Activated naive CD4-positive, alpha-beta T cell treated with anti-CD3 and anti-CD28 coated beads, Interleukin-2, amount 50 U/mL, for 16 hours (primary cell): ENCODE data around the gene ST3GAL3.
A peak's percentile ranks its signal among the peaks of the same experiment; 100 is the strongest.
"Not testable (repeated sequence)": the region's sequence is repeated elsewhere in the genome, so short reads cannot be mapped to it uniquely, and the experiment has no call there.

ENCODE experiments used
- DNase-seq: peaks from one replicate; pipeline ENCODE4 v3.0.0-alpha.2; 2020

ST3GAL3 gene

DNA sequence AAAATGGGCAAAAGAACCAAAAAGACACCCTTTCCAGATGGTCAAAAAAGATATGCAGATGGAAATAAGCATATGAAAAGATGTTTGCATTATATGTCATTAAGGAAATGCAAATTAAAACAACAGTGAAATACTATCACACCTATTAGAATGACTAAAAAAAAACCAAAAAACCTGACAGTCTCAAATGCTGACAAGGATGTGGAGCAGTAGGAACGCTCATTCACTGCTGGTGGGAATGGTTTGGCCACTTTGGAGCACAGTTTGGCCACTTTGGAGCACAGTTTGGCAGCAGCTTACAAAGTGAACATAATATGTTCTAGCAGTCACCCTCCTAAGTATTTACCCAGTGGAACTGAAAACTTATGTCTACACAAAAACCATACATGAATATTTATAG, 121.2 kb downstream of the ST3GAL3 start:
- no peak for DNase-seq

DNA sequence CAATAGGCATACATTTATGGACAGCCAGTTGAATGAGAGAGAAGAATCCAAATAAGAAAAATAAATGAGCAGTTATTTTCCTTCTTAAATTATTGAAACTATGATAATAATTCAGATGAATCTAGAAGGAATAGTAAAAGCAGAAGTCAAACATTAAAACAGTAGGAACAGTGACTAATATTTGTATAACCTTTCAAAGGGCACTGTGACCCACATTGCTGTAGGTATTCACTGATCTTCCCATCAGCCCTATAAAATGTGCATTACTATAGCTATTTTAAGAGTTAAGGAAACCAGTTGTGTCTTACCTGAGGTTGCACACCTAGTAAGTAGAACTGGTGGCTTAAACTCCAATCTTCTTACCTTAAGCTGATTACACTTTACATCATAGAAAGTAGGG, 123.5 kb downstream of the ST3GAL3 start:
- DNase-seq, result no peak

DNA sequence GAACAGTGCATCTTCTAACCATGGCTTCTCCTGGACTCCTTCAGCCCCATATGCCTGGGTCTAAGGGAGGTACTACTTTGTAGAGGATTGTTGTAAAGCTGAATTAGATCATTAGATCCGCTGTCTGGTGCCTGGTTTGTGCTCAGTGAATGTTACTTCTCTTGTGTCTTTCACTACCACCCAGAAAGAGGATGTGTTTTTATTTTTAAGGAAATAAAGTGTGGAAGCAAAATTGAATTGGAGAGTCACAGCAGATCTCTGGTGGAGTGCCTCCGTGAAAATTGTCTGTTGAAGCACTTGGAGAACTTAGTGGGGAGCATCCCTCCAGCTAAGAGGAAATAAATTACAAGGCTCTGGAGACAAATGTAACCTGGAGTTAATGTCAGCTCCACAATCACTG, 124.5 kb downstream of the ST3GAL3 start:
- no peak for DNase-seq

DNA sequence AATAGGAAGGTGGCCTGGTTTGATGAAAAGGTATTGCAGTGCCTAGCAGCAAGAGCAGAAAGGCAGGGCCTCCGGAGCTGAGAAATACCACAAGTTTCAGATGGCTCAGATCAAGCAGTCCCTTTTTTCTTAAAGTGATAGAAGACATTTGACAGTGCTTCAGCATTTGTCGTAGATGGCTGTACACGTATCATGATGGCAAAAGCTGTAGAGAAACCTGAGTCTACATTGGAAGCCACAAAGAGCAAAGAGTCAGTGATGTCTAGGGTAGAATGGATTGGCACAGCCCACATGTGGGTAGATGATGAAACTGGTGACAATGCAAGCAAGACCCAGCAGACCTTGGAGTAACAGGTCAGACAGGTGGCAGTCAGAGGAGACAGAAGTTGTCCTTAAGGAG, 124.9 kb downstream of the ST3GAL3 start:
- DNase-seq, result no peak

DNA sequence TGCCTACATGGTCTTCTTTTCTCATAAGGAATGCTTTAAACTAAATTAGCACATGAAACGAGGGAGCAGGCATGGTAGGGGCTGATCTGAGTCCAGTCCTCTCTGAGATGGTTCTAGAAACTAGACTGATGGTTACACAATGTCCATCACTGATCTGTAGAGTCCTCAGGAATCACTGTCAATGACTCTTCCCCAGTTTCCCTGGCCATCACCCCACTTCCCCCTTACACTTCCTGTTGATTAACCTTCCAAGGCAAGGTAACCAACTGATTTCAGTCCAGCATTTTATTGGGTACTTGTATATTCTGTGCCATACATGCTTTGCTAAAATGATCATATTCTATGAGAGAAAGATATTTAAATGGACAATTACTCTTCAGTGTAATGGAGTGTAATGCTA, 125.7 kb downstream of the ST3GAL3 start:
- no peak for DNase-seq

DNA sequence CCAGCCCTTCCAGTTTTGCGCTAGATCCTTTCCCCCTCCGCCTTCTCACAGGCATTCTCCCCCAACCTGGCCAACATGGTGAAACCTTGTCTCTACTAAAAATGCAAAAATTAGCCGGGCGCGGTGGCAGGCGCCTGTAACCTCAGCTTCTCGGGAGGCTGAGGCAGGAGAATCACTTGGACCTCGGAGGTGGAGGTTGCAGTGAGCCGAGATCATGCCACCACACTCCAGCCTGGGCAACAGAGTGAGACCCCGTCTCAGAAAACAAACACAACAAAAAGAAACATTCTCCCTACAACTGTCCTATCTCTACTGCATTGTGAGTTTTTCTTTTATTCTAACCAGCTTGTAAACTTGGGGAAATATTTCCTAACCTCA, 126.6 kb downstream of the ST3GAL3 start:
- not testable (repeated sequence) for DNase-seq

DNA sequence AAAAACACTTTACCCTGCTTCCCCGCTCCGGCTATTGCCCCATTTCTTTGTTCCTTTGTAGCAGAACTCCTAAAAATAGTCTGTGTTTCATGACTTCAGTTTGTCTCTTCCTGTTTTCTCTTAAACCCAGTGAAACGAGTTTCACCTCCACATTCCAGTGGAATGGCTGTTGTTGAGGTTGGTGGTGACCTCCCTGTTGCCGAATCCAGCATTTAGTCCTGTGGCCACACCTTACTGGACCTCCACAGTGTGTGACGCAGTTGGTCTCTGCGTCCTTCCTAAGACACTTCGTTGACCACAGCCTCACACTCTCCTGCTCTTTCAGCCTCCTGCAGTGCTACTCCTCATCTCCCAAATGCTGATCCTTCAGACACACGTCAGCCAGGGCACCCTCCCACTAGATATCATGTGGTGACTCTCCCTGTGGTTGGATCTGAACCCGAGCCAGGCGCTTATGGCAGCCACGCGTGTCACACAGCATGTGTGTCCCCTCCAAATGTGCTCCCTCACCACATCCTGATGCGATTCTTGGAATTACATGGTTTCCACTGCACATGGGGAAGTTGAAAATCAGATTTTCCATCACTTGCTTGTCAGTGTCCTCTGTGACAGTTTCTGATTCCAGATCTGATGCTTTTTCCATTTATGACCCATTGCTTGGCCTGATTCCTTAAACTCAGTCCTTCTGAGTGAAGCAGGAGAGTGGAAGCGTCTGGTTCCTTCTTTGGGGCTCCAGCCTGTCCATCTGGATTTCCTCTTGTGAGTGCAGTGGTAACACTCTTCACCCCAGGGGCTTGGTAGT, 127.1 kb downstream of the ST3GAL3 start:
- no peak for DNase-seq

DNA sequence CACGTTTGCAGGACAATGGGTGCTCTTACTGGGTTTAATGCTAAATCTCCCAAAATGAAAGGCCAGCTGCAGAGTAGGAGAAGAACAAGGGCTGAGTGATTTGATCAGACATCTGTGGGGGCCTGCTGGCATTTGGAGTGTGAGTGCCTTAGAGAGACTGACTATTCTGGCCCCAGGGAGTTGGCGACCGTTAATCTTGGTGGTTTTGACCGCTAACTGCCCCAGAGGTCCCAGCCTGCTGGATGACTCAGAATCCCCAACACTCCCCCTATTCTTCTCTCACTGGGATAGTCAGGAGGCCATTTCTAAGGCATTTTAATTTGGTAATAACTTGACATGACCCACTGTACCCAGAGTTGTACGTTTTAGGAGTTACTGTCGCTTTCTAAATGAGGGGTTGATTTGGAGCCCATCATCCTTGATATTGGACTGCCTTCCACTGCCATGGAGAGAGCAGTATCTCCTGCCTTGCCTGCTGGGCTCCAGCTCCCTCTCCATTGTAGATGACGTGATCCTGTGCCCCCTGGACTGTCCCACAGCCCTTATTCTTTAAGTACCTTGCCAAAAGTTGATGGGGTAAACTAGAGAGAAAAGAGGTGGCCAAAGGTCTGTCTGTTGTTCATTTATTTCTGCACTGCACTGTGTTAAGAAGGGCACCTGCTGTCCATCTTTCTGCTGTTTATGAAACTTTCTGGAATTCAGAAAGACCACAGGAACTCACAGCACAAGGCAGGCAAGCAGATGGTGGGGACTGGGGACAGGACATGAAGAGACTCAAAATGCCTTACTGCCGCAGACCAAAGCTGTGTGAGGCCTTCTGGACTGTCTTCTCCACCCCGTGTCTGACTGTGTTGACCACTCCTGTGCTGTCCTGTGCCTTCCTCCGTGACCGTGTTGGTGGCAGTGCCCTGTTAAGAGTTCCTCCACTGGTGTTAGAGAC, 128.0 kb downstream of the ST3GAL3 start:
- DNase-seq, result no peak

DNA sequence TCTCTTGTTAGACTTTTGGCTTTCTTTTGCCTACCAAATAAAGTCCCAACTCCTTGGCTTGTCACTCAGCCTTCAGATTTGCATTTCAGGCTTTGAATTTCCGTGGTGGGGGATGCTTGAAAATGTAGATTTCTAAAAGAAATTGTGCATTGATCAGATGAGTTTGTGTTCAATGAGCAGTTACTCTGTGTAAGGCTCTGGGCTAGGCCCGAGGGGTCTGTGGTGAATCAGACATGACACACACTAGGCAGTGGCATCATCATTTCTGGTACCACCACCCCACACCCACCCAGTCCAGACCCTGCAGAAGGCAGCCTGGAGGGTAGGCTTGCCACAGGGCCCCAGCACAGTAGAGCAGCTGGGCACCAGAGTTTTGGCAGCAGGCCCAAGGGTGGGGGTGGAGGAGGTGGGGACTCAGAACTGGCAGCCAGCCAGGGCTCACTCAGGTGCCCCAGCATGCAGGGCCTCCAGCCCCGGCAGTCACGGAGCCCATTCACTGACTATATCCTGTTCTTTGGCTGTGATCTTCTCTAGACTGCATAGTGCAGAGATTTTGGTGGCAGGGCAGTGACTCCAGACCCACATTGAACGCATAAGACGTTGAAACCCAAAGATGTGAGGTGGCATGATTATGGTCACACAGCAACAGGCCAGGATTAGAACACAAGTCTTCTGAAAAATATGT, 129.1 kb downstream of the ST3GAL3 start:
- DNase-seq, result peak; percentile 70

DNA sequence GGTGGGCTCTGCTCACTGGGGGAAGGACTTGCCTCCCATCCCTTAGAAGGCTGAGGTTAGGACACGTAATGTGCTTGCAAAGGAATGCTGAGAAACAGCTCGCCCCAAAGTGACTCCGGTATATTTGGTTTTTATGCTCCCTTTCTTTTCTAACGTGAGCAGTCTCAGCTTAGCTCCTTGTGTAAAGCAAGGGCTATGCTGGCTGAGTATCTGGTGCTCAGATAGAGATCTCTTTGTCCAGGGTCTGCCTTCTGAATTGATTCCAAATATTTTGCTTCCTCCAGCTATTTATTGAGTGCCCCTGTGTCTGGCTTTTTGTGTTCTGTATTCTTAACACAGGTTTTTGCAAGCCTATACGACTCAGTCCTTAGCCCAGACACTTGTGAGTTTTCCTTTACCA, 131.7 kb downstream of the ST3GAL3 start:
- DNase-seq, result no peak

DNA sequence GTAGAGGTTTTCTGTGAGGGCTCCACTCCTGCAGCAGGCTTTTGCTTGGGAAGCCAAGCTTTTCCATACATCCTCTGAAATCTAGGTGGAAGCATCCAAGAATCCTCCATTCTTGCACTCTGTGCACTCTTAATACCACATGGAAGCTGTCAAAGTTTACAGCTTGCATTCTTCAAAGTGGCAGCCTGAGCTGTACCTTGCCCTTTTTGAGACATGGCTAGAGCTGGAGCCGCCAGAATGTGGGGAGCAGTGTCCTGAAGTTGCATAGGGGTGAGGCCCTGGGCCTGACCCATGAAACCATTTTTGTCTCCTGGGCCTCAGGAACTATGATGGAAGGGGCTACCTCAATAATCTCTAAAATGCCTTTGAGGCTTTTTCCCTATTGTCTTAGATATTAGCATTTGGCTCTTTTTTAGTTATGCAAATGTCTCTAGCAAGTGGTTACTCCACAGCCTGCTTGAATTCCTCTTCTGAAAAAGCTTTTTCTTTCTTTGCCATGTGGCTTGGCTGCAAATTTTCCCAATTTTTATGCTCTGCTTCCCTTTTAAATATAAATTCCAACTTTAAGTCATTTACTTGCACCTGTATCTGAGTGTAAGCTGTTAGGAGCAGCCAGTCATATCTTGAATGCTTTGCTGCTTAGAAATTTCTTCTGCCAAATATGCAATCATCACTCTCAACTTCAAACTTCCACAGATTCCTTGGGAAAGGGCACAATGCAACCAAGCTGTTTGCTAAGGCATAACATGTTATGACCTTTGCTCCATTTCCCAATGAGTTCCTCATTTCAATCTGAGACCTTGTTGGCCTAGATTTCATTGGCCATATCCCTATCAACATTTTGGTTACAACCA, 134.2 kb downstream of the ST3GAL3 start:
- no peak for DNase-seq

DNA sequence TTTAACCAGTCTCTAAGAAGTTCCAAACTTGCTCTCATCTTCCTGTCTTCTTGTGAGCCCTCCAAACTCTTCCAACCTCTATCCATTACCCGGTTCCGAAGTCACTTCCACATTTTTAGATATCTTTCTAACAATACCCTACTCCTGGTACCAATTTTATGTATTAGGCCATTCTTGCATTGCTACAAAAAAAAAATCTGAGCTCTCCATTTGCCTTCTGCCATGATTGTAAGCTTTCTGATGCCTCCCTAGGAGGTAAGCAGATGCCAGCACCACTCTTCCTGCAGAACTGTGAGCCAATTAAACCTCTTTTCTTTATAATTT, 134.8 kb downstream of the ST3GAL3 start:
- DNase-seq, result no peak

DNA sequence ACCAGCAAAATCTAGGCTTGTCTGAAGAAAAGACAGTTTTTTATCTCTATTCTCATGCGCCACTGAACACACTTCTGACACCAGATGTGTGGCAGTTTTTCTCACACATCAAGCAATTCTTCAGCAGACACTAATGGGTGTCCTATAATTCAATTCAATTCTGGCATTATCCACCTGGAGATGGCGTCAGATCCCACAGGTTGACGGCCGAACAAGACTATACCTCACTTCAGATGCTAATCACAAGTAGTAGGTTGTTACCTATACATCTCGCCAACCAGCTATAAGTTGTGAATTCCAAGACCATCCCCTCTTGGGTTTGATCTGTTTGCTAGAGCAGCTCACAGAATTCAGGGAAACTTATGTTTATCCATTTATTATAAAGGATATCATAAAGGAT, 136.3 kb downstream of the ST3GAL3 start:
- DNase-seq, result no peak

DNA sequence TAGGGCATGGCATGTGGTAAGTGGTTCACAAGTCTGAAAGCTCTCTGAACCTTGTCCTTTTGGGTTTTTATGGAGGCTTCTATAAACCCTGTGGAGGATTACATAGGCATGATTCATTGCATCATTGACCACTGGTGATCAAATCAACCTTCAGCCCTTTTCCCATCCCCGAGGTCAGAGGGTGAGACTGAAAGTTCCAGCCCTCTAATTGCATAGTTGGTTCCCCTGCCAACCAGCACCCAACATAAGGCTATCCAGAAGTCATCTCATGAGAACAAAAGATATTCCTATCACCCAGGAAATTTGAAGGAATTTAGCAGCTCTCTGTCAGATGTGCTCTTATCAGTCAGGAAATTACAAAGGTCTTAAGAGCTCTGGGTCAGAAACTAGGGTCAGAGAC, 136.8 kb downstream of the ST3GAL3 start:
- no peak for DNase-seq

DNA sequence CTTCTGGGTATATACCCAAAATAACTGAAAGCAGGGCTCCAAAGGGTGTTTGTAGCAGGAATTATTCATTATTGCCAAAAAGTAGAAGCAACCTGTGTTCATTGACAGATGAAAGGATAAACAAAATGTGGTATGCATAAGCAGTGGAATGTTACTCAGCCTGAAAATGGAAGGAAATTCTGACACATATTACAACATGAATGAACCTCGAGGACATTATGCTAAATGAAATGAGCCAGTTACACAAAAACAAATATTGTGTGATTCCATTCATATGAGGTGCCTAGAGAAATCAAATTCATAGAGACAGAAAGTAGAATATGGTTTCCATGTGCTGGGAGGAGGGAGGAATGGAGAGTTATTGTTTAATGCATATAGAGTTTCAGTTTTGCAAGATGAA, 140.0 kb downstream of the ST3GAL3 start:
- DNase-seq, result no peak

DNA sequence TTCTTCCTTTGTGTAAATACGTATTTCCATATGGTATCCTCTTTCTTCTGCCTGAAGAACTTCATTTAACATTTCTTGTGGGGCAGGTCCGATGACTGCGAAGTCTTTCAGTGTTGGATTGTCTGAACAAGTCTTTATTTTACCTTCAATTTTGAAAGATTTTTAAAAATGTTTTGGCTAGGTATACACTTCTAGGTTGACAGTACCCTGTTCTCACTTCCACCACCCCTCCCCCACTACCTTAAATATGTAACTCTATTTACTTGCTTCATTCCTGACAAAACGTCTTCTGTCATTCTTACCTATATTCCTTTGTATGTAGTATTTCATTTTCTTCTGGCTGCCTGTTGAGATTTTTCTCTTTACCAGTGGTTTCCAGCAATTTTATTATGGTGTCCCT, 140.5 kb downstream of the ST3GAL3 start:
- DNase-seq, result no peak

DNA sequence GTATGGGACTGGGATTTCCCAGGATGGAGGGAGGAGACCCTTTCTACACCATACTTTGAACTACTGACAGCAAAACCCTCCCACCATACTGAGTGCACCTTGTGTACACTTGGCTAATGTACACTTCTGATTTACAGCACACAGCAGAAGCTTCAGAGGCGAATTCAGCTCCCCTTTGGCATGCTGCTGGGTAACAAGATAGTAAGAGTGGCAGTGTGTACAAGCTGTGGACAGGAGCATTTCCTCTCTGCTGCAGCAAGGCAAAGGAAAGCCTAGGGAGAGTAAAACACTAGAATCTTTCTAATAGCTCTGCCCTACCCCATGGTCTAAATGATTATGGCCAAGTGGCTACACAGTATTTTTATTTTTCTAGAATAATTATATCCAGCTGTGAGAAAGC, 142.3 kb downstream of the ST3GAL3 start:
- no peak for DNase-seq

DNA sequence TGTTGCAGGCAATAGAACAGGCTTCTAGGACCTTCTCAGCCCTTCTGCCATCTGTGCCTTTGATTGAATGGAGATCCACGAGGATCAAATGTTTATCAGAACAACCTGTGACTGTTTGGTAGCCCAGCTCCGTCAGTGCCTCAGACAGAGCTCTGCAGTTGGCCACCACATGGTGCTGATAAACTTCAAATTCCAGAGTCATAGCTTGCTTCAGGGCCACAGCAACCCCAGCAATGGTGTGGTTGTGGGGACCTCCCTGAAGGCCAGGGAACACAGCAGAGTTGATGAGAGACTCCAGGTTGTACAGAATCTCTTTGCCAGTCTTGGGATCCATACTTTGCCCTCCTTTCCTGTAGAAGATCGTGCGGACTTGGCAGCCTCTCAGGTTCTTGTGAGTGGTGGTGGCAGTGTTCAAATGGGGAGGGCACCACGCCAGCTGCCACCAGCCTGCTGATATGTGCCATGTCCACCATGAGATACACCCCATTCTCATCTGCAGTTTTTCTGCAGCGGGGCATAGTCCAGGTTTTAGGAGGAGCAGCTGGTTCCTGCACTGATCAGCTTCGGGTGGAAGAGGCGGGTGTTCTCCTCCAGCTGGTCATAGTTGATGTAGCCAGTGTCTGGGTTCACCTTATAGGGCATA, 143.4 kb downstream of the ST3GAL3 start:
- DNase-seq, result no peak

DNA sequence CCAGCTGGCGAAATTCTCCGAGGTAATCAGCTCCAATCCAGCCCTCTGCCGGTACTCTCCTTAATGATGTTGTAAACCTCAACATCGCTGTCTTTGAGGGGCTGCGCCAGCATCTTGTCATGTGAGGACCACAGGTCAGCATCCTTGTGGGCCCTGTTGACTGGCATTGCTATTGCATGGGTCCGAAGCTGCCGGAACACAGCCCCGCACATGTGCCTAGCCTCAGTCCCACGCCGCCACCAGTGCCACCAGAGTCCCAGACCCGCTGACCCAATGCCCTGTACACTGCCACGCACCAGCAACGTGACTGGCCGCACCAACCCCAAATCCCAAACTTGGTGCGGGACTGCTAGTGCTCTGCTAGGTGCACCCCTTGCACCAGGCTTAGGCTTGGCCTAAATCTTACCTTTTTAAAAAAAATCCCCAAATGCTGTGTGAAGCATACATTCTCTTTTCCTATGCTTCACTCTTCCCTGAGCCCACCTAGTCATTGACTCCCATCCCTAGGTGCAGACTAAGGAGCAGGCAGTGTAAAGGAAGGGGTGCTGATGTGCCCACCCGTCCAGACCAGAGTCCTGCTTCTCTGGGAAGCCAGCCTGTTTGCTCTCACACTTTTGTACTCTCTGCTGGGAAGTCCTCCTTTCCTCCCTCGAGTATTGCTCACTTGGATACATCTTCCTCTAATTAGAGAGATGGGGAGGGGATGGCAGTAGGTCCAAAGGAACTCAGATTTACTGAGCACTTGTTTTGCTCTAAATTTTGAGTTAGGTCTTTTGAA, 144.4 kb downstream of the ST3GAL3 start:
- DNase-seq, result no peak

DNA sequence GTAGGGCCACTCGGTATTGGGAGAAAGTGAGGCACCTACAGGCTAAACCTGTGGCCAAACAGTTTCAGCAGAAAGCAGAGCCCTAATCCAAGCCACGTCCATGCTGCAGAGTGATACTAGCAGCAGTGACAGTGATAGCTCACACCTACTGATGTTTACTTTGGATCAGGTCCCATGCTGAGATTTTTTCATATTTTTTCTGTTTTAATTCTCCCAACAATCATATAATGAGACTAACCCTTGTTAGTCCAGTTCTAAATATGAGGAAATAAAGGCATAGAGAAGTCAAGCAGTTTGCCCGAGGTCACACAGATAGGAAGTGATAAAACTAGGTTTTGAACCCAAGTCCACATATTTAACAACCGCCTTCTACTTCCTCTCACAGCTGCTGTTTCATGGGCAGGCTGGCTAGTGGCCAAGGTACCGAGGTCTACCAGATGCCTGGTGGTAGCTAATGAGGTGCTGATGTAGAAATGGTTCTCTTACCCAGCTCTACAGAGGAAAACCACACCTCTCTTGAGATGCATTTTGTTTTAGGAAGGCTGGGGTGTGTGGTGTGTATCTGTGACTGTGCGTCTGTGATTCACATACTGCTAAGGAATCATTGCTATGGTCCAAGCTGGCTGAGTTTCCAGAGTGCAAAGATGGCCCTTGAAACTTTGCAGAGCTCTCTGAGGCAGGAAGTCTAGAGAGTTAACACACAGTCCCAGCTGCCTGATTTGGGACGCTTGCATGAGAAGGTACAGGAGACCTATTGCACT, 146.0 kb downstream of the ST3GAL3 start:
- DNase-seq, result no peak

DNA sequence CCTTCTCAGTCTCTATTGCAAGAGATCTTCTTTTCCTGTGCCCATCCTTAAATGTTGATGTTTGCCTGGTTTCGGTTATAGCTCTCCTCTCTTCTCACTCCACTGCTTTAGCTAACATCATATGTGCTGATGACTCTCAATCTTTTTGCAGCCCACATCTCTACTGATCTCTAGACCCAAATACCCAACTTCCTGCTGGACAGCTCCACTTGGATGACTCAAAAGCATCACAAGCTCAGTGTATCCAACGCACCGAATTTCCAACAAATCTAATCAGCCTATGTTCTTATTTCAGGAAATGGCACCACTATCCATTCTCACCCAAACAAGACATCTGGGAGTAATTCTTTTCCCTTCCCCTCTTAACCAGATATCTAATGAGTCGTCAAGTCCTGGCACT, 147.1 kb downstream of the ST3GAL3 start:
- DNase-seq, result no peak
